HG03571 (cell line): Measurements from ENCODE around the gene INPP5A.
"Not testable (repeated sequence)": the region's sequence is repeated elsewhere in the genome, so short reads cannot be mapped to it uniquely, and the experiment has no call there.

Experiments
- ATAC-seq: cut with Tn5 transposase; IDR thresholded peaks from one replicate; pipeline ENCODE4 v1.9.1; 2021; ENCODE audit not compliant: unreplicated experiment

The INPP5A gene

GRCh38 chr10:132702601-132703418 lies 165.2 kb downstream of the INPP5A start:
- no peak for ATAC-seq

- no peak for ATAC-seq
These were observed 165.9 kb downstream of the INPP5A start for GRCh38 chr10:132703419-132704007.

- ATAC-seq, result no peak
These were observed 166.6 kb downstream of the INPP5A start for GRCh38 chr10:132704008-132704814.

DNA sequence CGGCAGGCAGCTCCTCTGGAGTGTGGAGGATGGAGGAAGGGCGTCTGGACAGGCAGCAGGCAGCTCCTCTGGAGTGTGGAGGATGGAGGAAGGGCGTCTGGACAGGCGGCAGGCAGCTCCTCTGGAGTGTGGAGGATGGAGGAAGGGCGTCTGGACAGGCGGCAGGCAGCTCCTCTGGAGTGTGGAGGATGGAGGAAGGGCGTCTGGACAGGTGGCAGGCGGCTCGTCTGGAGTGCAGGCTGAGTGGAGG lies 167.2 kb downstream of the INPP5A start:
- ATAC-seq, result not testable (repeated sequence)

DNA sequence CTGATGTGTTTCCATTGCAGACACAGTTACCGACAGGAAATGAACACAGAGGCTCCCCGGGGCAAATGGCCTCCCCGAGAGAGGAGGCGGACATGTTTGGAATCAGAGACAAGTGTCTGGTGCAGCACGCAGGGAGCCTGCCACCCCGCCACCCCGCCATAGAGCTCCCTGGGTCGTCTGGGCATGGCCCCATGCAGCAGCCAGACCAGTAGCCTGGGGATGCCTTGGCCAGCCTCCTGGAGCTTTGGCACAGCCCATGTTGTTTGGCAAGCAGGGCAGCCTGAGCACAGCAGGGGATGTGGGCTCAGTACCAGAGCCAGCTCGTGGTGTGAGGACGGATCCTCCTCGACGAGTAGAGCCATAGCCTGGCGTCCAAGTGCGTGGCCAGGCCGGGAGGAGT lies 167.6 kb downstream of the INPP5A start:
- no peak for ATAC-seq

DNA sequence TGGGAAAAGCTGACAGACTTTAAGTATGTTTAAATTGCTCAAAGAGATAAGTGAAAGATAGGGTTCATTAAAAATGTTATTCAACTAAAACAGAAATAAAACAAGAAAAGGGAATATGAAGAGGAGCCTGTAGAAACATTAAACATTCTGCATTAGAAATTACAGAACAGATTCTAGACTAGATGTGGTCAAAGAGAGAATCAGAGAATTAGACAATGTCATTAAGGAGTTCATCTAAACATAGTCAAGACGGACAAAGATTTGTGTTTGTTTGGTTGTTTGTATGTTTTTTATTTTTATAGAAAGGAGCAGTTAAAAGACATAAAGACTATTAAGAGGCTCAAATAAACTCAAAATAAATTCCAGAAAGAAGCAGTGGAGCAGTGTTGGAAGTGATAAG lies 168.4 kb downstream of the INPP5A start:
- ATAC-seq, result no peak

DNA sequence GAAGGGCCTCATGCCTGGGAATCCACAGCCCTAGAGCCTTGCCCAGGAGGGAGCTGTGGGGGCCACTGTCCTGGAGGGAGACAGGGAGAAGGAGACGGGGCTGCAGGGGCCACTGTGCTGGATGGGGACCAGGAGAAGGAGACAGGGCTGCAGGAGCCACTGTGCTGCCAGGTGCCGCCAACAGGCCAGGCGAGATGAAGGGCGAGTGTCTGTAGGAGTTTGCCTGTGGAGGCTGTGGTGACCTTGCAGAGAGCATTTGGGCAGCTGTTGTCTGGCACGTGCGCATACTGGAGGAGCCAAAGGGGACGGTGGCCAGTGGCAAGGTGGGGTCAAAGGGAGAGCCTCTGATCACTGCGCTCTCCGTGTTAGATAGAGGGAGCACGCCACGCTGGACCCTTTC lies 169.1 kb downstream of the INPP5A start:
- ATAC-seq, result no peak

- ATAC-seq, result no peak
These were observed 169.7 kb downstream of the INPP5A start for GRCh38 chr10:132707121-132707775.

DNA sequence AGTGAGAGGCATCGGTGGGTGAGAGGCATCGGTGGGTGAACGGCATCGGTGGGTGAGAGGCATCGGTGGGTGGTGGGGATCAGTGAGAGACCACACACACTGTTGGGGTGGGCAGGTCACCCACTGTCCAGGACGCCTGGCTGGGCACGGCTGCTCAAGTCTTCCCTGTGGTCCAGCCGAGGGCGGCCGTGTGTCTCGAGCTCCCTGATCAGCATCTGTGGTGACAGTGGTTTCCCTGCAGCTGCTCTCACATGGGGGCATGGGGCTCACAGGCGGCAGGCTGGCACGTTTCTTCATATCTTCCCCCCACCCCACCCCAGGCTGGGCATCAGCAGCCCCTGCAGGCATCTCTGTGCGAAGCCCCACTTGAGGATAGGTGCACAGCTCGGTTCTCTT lies 170.2 kb downstream of the INPP5A start:
- no peak for ATAC-seq

DNA sequence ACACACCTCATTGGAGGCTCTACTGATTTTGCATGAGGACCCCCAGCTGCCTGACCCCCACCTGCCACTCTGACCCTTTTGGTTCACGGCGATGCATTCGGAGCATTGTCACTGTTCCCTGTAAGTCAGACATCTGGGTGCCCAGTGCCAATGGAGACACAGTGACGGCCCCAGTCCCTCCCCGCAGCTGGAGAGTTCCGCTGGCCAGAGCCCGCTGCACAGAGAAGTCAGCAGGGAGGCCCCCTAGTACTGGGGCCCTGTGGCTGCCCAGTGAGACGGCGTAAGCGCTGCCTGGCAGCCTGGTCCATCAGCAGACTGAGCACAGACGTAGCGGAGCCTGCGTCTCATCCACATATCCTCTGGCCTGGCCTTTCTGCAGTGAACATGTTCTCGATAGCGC lies 170.9 kb downstream of the INPP5A start:
- ATAC-seq, result no peak

DNA sequence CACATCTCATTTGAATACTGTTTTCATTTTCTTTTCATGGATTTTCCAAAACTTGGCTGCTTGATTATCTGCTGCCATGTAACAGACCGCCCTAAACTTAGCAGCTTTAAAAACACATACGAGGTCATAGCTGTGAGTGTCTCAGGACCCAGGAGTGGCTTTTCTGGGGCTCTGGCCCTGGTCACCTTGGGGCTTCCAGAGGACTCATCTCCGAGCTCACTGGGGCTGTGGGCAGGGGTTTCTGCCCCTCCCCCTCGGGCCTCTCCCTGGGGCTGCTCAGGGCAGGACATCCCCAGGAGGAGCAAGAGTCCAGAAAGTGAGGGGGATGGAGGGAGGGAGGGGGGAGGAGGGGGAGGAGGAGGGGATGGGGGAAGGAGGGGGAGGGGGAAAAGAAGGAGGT lies 171.3 kb downstream of the INPP5A start:
- ATAC-seq, result no peak

GRCh38 chr10:132709471-132709951 lies 171.9 kb downstream of the INPP5A start:
- no peak for ATAC-seq

GRCh38 chr10:132710036-132710686 lies 172.6 kb downstream of the INPP5A start:
- ATAC-seq, result no peak

GRCh38 chr10:132710746-132711612 lies 173.4 kb downstream of the INPP5A start:
- ATAC-seq, result no peak

DNA sequence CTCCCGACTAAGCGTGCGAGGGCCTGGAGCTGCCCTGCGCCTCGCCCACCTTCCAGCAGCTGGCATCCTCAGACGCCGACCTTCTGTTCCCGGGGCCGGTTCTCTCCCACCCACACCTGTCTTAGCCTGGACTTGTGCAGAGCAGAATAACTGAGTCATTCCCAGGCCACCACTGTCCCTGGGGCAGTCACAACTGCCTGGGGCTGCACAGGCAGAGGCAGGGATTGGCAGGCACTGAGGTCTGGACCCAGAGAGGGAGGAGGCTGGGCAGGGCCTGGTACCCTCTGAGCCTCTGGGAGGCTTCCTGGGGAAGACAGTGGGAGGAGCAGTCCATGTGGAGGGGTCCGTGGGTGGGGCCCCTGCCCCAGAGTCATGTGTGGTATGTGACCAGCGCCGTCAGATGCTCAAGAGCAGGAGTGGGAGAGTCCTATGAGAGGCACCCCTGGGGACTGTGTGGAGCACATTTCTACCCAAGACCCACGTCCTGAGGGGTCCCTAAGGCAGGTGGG lies 174.1 kb downstream of the INPP5A start:
- no peak for ATAC-seq

DNA sequence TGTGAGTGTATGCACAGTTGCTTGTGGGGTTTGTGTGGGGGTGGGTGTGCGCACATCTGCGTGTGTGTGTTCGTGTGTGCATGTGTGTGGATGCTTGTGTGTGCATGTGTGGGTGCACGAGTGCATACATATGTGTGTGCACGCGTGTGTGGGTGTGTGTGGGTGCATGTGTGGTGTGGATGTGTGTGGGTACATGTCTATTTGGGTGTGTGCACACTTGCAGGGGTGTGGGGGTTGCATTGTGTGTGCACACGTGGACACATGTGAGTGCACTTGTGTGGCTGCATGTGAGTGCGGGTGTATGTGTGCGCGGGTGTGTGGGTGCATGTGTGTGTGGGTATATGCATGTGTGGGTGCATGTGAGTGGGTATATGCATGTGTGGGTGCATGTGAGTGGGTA lies 174.7 kb downstream of the INPP5A start:
- no peak for ATAC-seq

DNA sequence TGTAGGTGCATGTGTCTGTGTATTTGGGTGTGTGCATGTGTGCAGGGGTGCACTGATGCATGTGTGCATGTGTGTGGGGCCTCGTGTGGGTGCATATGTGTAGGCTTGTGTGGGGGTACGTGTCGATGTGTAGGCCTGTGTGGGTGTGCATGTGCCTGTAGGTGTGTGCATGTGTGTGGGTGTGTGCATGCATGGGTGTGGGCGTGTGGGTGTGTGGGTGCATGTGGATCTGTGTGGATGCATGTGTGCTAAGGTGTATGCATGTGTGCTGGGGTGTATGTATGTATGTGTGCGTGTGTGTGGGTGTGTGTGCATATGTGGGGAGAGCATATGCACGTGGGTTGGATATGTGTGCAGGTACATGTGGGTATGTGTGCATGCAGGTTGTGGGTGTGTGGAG lies 175.2 kb downstream of the INPP5A start:
- no peak for ATAC-seq

DNA sequence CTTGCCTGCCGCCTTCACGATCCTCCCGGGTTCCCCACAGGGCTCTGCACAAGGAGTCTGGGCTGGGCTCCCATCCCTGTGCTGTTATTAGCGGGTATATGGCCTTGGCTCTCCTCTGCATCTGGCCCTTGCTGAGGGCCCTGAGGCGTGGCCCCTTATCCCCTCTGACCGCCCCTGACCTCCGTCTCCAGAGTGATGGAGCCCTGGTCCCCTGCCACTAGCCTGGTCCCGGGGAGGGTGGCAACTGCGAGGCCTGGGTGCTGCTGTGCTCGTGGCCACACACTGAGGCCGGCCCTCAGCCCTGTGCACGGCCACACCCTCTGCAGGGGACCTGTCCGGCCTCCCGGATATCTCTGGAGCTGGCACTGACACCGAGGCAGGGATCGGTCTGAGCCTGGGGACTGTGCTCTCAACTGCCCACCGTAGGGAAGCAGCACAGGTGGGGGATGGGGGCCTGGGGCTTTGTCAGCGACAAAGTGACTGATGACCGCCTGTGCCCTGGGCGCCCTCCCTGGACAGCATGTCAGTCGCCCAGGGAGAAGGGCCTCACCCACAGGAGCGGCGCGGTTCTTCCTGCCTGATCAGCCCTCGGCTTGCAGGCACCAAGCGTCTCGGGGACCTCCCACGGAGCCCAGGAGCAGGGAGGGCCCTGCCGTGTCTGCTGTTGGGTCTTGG lies 176.0 kb downstream of the INPP5A start:
- no peak for ATAC-seq
